Testis (tissue), 2 donors: ENCODE results near the gene LHFPL5.

Source experiments
- POLR2A ChIP-seq: fragments of 450-650 bp; IDR thresholded peaks from one replicate; pipeline ENCODE4 v1.6.1; 2017; ENCODE audit warnings: antibody characterized with exemption, mild to moderate bottlenecking, moderate library complexity
- TF ChIP-seq, protein P1 (sequence below), 3 experiments: fragments of 450-650 bp in 2 of 3; fragments of 200-600 bp in 1 of 3; sonication (generic) in 1 of 3; IDR thresholded peaks; one replicate each; pipeline ENCODE4 v1.5.1; 2016 to 2019; ENCODE audit warnings: antibody characterized with exemption in 3 of 3, mild to moderate bottlenecking in 2 of 3, moderate library complexity in 1 of 3

DNA sequence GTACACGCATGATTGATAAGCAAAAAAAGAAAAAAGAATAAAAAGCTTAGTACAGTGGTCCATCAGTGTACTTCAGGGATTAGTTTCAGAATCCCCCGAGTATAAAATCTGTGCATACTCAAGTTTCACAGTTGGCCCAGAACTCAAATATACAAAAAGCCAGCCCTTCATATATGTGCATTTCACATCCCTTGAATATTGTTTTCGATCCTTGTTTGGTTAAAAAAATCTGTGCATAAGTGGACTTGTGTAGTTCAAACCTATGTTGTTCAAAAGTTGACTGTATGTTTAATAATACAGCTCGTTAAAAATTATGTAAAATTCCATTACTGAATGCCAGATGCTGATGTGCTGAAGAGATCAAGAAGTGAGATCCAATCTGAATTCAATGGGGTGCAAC, 54.2 kb downstream of the LHFPL5 start:
- TF ChIP-seq POLR2A = no peak
- TF ChIP-seq, protein P1, sequence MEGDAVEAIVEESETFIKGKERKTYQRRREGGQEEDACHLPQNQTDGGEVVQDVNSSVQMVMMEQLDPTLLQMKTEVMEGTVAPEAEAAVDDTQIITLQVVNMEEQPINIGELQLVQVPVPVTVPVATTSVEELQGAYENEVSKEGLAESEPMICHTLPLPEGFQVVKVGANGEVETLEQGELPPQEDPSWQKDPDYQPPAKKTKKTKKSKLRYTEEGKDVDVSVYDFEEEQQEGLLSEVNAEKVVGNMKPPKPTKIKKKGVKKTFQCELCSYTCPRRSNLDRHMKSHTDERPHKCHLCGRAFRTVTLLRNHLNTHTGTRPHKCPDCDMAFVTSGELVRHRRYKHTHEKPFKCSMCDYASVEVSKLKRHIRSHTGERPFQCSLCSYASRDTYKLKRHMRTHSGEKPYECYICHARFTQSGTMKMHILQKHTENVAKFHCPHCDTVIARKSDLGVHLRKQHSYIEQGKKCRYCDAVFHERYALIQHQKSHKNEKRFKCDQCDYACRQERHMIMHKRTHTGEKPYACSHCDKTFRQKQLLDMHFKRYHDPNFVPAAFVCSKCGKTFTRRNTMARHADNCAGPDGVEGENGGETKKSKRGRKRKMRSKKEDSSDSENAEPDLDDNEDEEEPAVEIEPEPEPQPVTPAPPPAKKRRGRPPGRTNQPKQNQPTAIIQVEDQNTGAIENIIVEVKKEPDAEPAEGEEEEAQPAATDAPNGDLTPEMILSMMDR (IDR thresholded peaks at IDR 0.05) = no peak
